GM20000 (cell line): ENCODE data around the gene CAPS2.

ENCODE experiments used
- DNase-seq: peaks from one replicate; pipeline ENCODE4 v3.0.0; 2012; ENCODE audit warnings: low spot score
- CTCF ChIP-seq: IDR thresholded peaks from 2 replicates; pipeline ENCODE4 v1.5.1; 2012; ENCODE audit warnings: mild to moderate bottlenecking, control low read depth; ENCODE audit errors: extremely low read depth, missing control alignments

CAPS2 gene

GRCh38 chr12:75288860-75289259 lies 41.3 kb downstream of the CAPS2 start:
- DNase-seq = no peak
- no peak for TF ChIP-seq CTCF

GRCh38 chr12:75275702-75276101 lies 54.4 kb downstream of the CAPS2 start:
- TF ChIP-seq CTCF = no peak
- no peak for DNase-seq

GRCh38 chr12:75271576-75271975 lies 58.5 kb downstream of the CAPS2 start:
- DNase-seq = no peak
- TF ChIP-seq CTCF = no peak

- DNase-seq = no peak
- TF ChIP-seq CTCF = no peak
These were observed 60.0 kb downstream of the CAPS2 start for GRCh38 chr12:75270157-75270556.

- no peak for TF ChIP-seq CTCF
- no peak for DNase-seq
These were observed 60.9 kb downstream of the CAPS2 start for GRCh38 chr12:75269209-75269608.

GRCh38 chr12:75260316-75260715 lies 69.8 kb downstream of the CAPS2 start:
- TF ChIP-seq CTCF = no peak
- no peak for DNase-seq

GRCh38 chr12:75259143-75259542 lies 71.0 kb downstream of the CAPS2 start:
- no peak for TF ChIP-seq CTCF
- no peak for DNase-seq
